ENCODE results near the gene RDX. TPM values are rescaled to one million over a fixed set of nuclear protein-coding genes. Genes with fewer than 3 reads are reported as not detected.

RDX gene
- total and polyA plus RNA-seq, 2 donors (not counting 1 experiment from before 2014, with no cell fraction given), result 4.4 to 34.8 TPM

- no peak for ATAC-seq (ENCODE audit: low read depth)
- no peaks in the 10 kb centered on the region for H3K9me3 Mint-ChIP-seq (ENCODE audit: insufficient read depth)
- intact Hi-C loops (cut with micrococcal nuclease), result no loop called here
Measured at GRCh38 chr11:110301577-110301976, 5.2 kb upstream of the RDX start.

GRCh38 chr11:110301032-110301431 is 4.6 kb upstream of the RDX start:
- Histone ChIP-seq H2AFZ (ENCODE audit: insufficient read depth, low read depth, low read length, poor library complexity, severe bottlenecking) (no peak overlapping the region), H3K27ac (ENCODE audit: low read length in 2 of 2) (no peak overlapping the region), H3K4me2 (replicated peaks; ENCODE audit: low read depth, low read length, poor library complexity, severe bottlenecking) (no peak overlapping the region), H3K9ac (ENCODE audit: low read length) (no peak overlapping the region), H3K27me3 (replicated peaks in 1 of 4; ENCODE audit: control extremely low read depth in 1 of 4, control insufficient read depth in 3 of 4, insufficient read depth in 4 of 4, low read length in 3 of 4) (peaks cover 0 to 3% (median 0%) of the 10 kb centered on the region in 4 experiments), H3K9me3 (ENCODE audit: control extremely low read depth in 1 of 3, control insufficient read depth in 2 of 3, insufficient read depth in 1 of 3, low read length in 2 of 3) (no peaks in the 10 kb centered on the region), H4K20me1 (ENCODE audit: control insufficient read depth, insufficient read depth, low read length, poor library complexity, severe bottlenecking) (no peaks in the 10 kb centered on the region), H3K4me3 (ENCODE audit: control extremely low read depth in 1 of 5, extremely low read depth in 1 of 5, insufficient read depth in 1 of 5, low read depth in 2 of 5, low read length in 4 of 5) (no peak overlapping the region), H3K79me2 (ENCODE audit: control insufficient read depth, insufficient read depth, low read length) (no peaks in the 10 kb centered on the region), H3K4me1 (ENCODE audit: control insufficient read depth in 2 of 2, insufficient read depth in 2 of 2, low read length in 2 of 2) (peaks cover 0 to 8% of the 10 kb centered on the region in 2 donors), H3K36me3 (replicated peaks in 1 of 2; ENCODE audit: control extremely low read depth in 1 of 2, control insufficient read depth in 1 of 2, extremely low read depth in 1 of 2, insufficient read depth in 2 of 2, low read length in 1 of 2) (no peaks in the 10 kb centered on the region)
- no peaks in the 10 kb centered on the region for H3K27me3 Mint-ChIP-seq
- H3K9me3 Mint-ChIP-seq (ENCODE audit: insufficient read depth), result no peaks in the 10 kb centered on the region
- H3K4me1 Mint-ChIP-seq, result peaks cover 10% of the 10 kb centered on the region
- no peak for DNase-seq
- ChIA-PET POLR2A (no interaction called here), CTCF (interaction anchor here (0.7 kb wide), 1 partner anchor 603 kb away, joined by 3 read pairs; no protein-coding TSS in a partner anchor)
- TF ChIP-seq, protein P1, sequence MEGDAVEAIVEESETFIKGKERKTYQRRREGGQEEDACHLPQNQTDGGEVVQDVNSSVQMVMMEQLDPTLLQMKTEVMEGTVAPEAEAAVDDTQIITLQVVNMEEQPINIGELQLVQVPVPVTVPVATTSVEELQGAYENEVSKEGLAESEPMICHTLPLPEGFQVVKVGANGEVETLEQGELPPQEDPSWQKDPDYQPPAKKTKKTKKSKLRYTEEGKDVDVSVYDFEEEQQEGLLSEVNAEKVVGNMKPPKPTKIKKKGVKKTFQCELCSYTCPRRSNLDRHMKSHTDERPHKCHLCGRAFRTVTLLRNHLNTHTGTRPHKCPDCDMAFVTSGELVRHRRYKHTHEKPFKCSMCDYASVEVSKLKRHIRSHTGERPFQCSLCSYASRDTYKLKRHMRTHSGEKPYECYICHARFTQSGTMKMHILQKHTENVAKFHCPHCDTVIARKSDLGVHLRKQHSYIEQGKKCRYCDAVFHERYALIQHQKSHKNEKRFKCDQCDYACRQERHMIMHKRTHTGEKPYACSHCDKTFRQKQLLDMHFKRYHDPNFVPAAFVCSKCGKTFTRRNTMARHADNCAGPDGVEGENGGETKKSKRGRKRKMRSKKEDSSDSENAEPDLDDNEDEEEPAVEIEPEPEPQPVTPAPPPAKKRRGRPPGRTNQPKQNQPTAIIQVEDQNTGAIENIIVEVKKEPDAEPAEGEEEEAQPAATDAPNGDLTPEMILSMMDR (IDR thresholded peaks at IDR 0.05), result no peak
- no peak for TF ChIP-seq EZH2 (IDR thresholded peaks at IDR 0.05; ENCODE audit: borderline replicate concordance, insufficient read depth, low read depth, low read length, poor library complexity, severe bottlenecking)
- H3K4me3 Mint-ChIP-seq, result no peak overlapping the region
- no peak for ATAC-seq (ENCODE audit: low read depth)
- H3K27ac Mint-ChIP-seq, result no peak overlapping the region
- WGBS (ENCODE audit: insufficient coverage), result 98% methylated on average over 21 of the region's 27 CpGs
- intact Hi-C loops (cut with micrococcal nuclease), result no loop called here

More at GRCh38 chr11:110301577-110301976, 5.2 kb upstream of the RDX start:
- Mint-ChIP-seq H3K4me1 (peaks cover 10% of the 10 kb centered on the region), H3K4me3 (no peak overlapping the region), H3K27ac (no peak overlapping the region), H3K27me3 (no peaks in the 10 kb centered on the region)
- H3K27ac ChIP-seq (ENCODE audit: low read length in 2 of 2), result no peak overlapping the region
- ChIA-PET POLR2A (no interaction called here), CTCF (interaction anchor here (0.7 kb wide), 1 partner anchor 604 kb away, joined by 3 read pairs; no protein-coding TSS in a partner anchor)
- no peak for DNase-seq
- no peak for TF ChIP-seq EZH2 (IDR thresholded peaks at IDR 0.05; ENCODE audit: borderline replicate concordance, insufficient read depth, low read depth, low read length, poor library complexity, severe bottlenecking)
- TF ChIP-seq, protein P1 (IDR thresholded peaks at IDR 0.05), result no peak
- H3K9ac ChIP-seq (ENCODE audit: low read length), result no peak overlapping the region
- H3K27me3 ChIP-seq (replicated peaks in 1 of 4; ENCODE audit: control extremely low read depth in 1 of 4, control insufficient read depth in 3 of 4, insufficient read depth in 4 of 4, low read length in 3 of 4), result peaks cover 0 to 3% (median 0%) of the 10 kb centered on the region in 4 experiments
- H3K4me3 ChIP-seq (ENCODE audit: control extremely low read depth in 1 of 5, extremely low read depth in 1 of 5, insufficient read depth in 1 of 5, low read depth in 2 of 5, low read length in 4 of 5), result no peak overlapping the region
- no peaks in the 10 kb centered on the region for H3K79me2 ChIP-seq (ENCODE audit: control insufficient read depth, insufficient read depth, low read length)
- WGBS (ENCODE audit: insufficient coverage), result 100% methylated on average over 1 of the region's 4 CpGs
- H3K36me3 ChIP-seq (replicated peaks in 1 of 2; ENCODE audit: control extremely low read depth in 1 of 2, control insufficient read depth in 1 of 2, extremely low read depth in 1 of 2, insufficient read depth in 2 of 2, low read length in 1 of 2), result no peaks in the 10 kb centered on the region
- H4K20me1 ChIP-seq (ENCODE audit: control insufficient read depth, insufficient read depth, low read length, poor library complexity, severe bottlenecking), result no peaks in the 10 kb centered on the region
- H3K4me1 ChIP-seq (ENCODE audit: control insufficient read depth in 2 of 2, insufficient read depth in 2 of 2, low read length in 2 of 2), result peaks cover 0 to 8% of the 10 kb centered on the region in 2 donors
- H3K4me2 ChIP-seq (replicated peaks; ENCODE audit: low read depth, low read length, poor library complexity, severe bottlenecking), result no peak overlapping the region
- no peak overlapping the region for H2AFZ ChIP-seq (ENCODE audit: insufficient read depth, low read depth, low read length, poor library complexity, severe bottlenecking)
- no peaks in the 10 kb centered on the region for H3K9me3 ChIP-seq (ENCODE audit: control extremely low read depth in 1 of 3, control insufficient read depth in 2 of 3, insufficient read depth in 1 of 3, low read length in 2 of 3)
